ENCODE data around the gene GZMB. TPM values are rescaled to one million over a fixed set of nuclear protein-coding genes. Genes with fewer than 3 reads are reported as not detected.
"Not testable (repeated sequence)": the region's sequence is repeated elsewhere in the genome, so short reads cannot be mapped to it uniquely, and the experiment has no call there.

The GZMB gene
- total RNA-seq, 1 donor from 2014 or later, result 0.52 TPM

- Histone ChIP-seq H3K9me3 (ENCODE audit: control insufficient read depth in 3 of 3, low read length in 3 of 3) (no peaks in the 10 kb centered on the region), H3K4me3 (ENCODE audit: low read length in 3 of 3) (no peak overlapping the region), H3K27ac (ENCODE audit: low read depth, low read length) (no peak overlapping the region), H3K36me3 (ENCODE audit: control insufficient read depth in 3 of 3, insufficient read depth in 3 of 3, low read length in 3 of 3) (no peaks in the 10 kb centered on the region), H3K4me1 (ENCODE audit: control insufficient read depth in 3 of 3, insufficient read depth in 3 of 3, low read length in 3 of 3) (peaks cover 0 to 4% (median 0%) of the 10 kb centered on the region in 3 donors), H3K9ac (ENCODE audit: low read depth in 1 of 3, low read length in 3 of 3) (no peak overlapping the region), H3K27me3 (ENCODE audit: control insufficient read depth in 3 of 3, insufficient read depth in 3 of 3, low read length in 3 of 3) (no peaks in the 10 kb centered on the region)
These were observed 36.6 kb upstream of the GZMB start for GRCh38 chr14:24670594-24670993.

GRCh38 chr14:24669651-24670050 lies 35.7 kb upstream of the GZMB start:
- H3K36me3 ChIP-seq (ENCODE audit: control insufficient read depth in 3 of 3, insufficient read depth in 3 of 3, low read length in 3 of 3), result no peaks in the 10 kb centered on the region
- H3K9ac ChIP-seq (ENCODE audit: low read depth in 1 of 3, low read length in 3 of 3), result no peak overlapping the region
- no peak overlapping the region for H3K4me3 ChIP-seq (ENCODE audit: low read length in 3 of 3)
- no peak overlapping the region for H3K27ac ChIP-seq (ENCODE audit: low read depth, low read length)
- no peaks in the 10 kb centered on the region for H3K27me3 ChIP-seq (ENCODE audit: control insufficient read depth in 3 of 3, insufficient read depth in 3 of 3, low read length in 3 of 3)
- H3K9me3 ChIP-seq (ENCODE audit: control insufficient read depth in 3 of 3, low read length in 3 of 3), result no peaks in the 10 kb centered on the region
- H3K4me1 ChIP-seq (ENCODE audit: control insufficient read depth in 3 of 3, insufficient read depth in 3 of 3, low read length in 3 of 3), result peaks cover 0 to 4% (median 0%) of the 10 kb centered on the region in 3 donors

- Histone ChIP-seq H3K4me3 (ENCODE audit: low read length in 3 of 3) (no peak overlapping the region), H3K27me3 (ENCODE audit: control insufficient read depth in 3 of 3, insufficient read depth in 3 of 3, low read length in 3 of 3) (no peaks in the 10 kb centered on the region), H3K36me3 (ENCODE audit: control insufficient read depth in 3 of 3, insufficient read depth in 3 of 3, low read length in 3 of 3) (no peaks in the 10 kb centered on the region), H3K9ac (ENCODE audit: low read depth in 1 of 3, low read length in 3 of 3) (no peak overlapping the region), H3K27ac (ENCODE audit: low read depth, low read length) (no peak overlapping the region), H3K4me1 (ENCODE audit: control insufficient read depth in 3 of 3, insufficient read depth in 3 of 3, low read length in 3 of 3) (peaks cover 0 to 2% (median 0%) of the 10 kb centered on the region in 3 donors), H3K9me3 (ENCODE audit: control insufficient read depth in 3 of 3, low read length in 3 of 3) (no peaks in the 10 kb centered on the region)
These were observed 31.5 kb upstream of the GZMB start for GRCh38 chr14:24665440-24665991.

- Histone ChIP-seq H3K4me1 (ENCODE audit: control insufficient read depth in 3 of 3, insufficient read depth in 3 of 3, low read length in 3 of 3) (peaks cover 0 to 2% (median 0%) of the 10 kb centered on the region in 3 donors), H3K27ac (ENCODE audit: low read depth, low read length) (no peak overlapping the region), H3K4me3 (ENCODE audit: low read length in 3 of 3) (no peak overlapping the region), H3K9ac (ENCODE audit: low read depth in 1 of 3, low read length in 3 of 3) (no peak overlapping the region), H3K27me3 (ENCODE audit: control insufficient read depth in 3 of 3, insufficient read depth in 3 of 3, low read length in 3 of 3) (no peaks in the 10 kb centered on the region), H3K9me3 (ENCODE audit: control insufficient read depth in 3 of 3, low read length in 3 of 3) (no peaks in the 10 kb centered on the region), H3K36me3 (ENCODE audit: control insufficient read depth in 3 of 3, insufficient read depth in 3 of 3, low read length in 3 of 3) (no peaks in the 10 kb centered on the region)
These were observed 30.4 kb upstream of the GZMB start for GRCh38 chr14:24664366-24664765.

GRCh38 chr14:24662753-24663152 lies 28.8 kb upstream of the GZMB start:
- Histone ChIP-seq H3K4me1 (ENCODE audit: control insufficient read depth in 3 of 3, insufficient read depth in 3 of 3, low read length in 3 of 3) (peaks cover 0 to 2% (median 0%) of the 10 kb centered on the region in 3 donors), H3K27me3 (ENCODE audit: control insufficient read depth in 3 of 3, insufficient read depth in 3 of 3, low read length in 3 of 3) (no peaks in the 10 kb centered on the region), H3K9me3 (ENCODE audit: control insufficient read depth in 3 of 3, low read length in 3 of 3) (no peaks in the 10 kb centered on the region), H3K27ac (ENCODE audit: low read depth, low read length) (no peak overlapping the region), H3K9ac (ENCODE audit: low read depth in 1 of 3, low read length in 3 of 3) (no peak overlapping the region), H3K36me3 (ENCODE audit: control insufficient read depth in 3 of 3, insufficient read depth in 3 of 3, low read length in 3 of 3) (no peaks in the 10 kb centered on the region), H3K4me3 (ENCODE audit: low read length in 3 of 3) (no peak overlapping the region)

- no peaks in the 10 kb centered on the region for H3K9me3 ChIP-seq (ENCODE audit: control insufficient read depth in 3 of 3, low read length in 3 of 3)
- no peak overlapping the region for H3K4me3 ChIP-seq (ENCODE audit: low read length in 3 of 3)
- no peak overlapping the region for H3K27ac ChIP-seq (ENCODE audit: low read depth, low read length)
- H3K36me3 ChIP-seq (ENCODE audit: control insufficient read depth in 3 of 3, insufficient read depth in 3 of 3, low read length in 3 of 3), result no peaks in the 10 kb centered on the region
- peaks cover 0 to 2% (median 0%) of the 10 kb centered on the region in 3 donors for H3K4me1 ChIP-seq (ENCODE audit: control insufficient read depth in 3 of 3, insufficient read depth in 3 of 3, low read length in 3 of 3)
- no peak overlapping the region for H3K9ac ChIP-seq (ENCODE audit: low read depth in 1 of 3, low read length in 3 of 3)
- H3K27me3 ChIP-seq (ENCODE audit: control insufficient read depth in 3 of 3, insufficient read depth in 3 of 3, low read length in 3 of 3), result no peaks in the 10 kb centered on the region
These were observed 26.1 kb upstream of the GZMB start for GRCh38 chr14:24659916-24660570.

- not testable (repeated sequence) for H3K4me3 ChIP-seq (ENCODE audit: low read length in 3 of 3); H3K27ac ChIP-seq (ENCODE audit: low read depth, low read length); H3K36me3 ChIP-seq (ENCODE audit: control insufficient read depth in 3 of 3, insufficient read depth in 3 of 3, low read length in 3 of 3); H3K4me1 ChIP-seq (ENCODE audit: control insufficient read depth in 3 of 3, insufficient read depth in 3 of 3, low read length in 3 of 3); H3K27me3 ChIP-seq (ENCODE audit: control insufficient read depth in 3 of 3, insufficient read depth in 3 of 3, low read length in 3 of 3); H3K9me3 ChIP-seq (ENCODE audit: control insufficient read depth in 3 of 3, low read length in 3 of 3); H3K9ac ChIP-seq (ENCODE audit: low read depth in 1 of 3, low read length in 3 of 3)
These were observed 14.4 kb upstream of the GZMB start for GRCh38 chr14:24648361-24648760.

- Histone ChIP-seq H3K27me3 (ENCODE audit: control insufficient read depth in 3 of 3, insufficient read depth in 3 of 3, low read length in 3 of 3) (no peaks in the 10 kb centered on the region), H3K36me3 (ENCODE audit: control insufficient read depth in 3 of 3, insufficient read depth in 3 of 3, low read length in 3 of 3) (no peaks in the 10 kb centered on the region), H3K4me1 (ENCODE audit: control insufficient read depth in 3 of 3, insufficient read depth in 3 of 3, low read length in 3 of 3) (no peaks in the 10 kb centered on the region), H3K27ac (ENCODE audit: low read depth, low read length) (no peak overlapping the region), H3K9me3 (ENCODE audit: control insufficient read depth in 3 of 3, low read length in 3 of 3) (peaks cover 0 to 2% (median 0%) of the 10 kb centered on the region in 3 donors), H3K9ac (ENCODE audit: low read depth in 1 of 3, low read length in 3 of 3) (no peak overlapping the region), H3K4me3 (ENCODE audit: low read length in 3 of 3) (no peak overlapping the region)
These were observed 5.9 kb upstream of the GZMB start for GRCh38 chr14:24639905-24640304.

GRCh38 chr14:24639270-24639669 lies 5.3 kb upstream of the GZMB start:
- no peaks in the 10 kb centered on the region for H3K36me3 ChIP-seq (ENCODE audit: control insufficient read depth in 3 of 3, insufficient read depth in 3 of 3, low read length in 3 of 3)
- no peak overlapping the region for H3K4me3 ChIP-seq (ENCODE audit: low read length in 3 of 3)
- H3K27ac ChIP-seq (ENCODE audit: low read depth, low read length), result no peak overlapping the region
- no peak overlapping the region for H3K9ac ChIP-seq (ENCODE audit: low read depth in 1 of 3, low read length in 3 of 3)
- peaks cover 0 to 2% (median 0%) of the 10 kb centered on the region in 3 donors for H3K9me3 ChIP-seq (ENCODE audit: control insufficient read depth in 3 of 3, low read length in 3 of 3)
- H3K27me3 ChIP-seq (ENCODE audit: control insufficient read depth in 3 of 3, insufficient read depth in 3 of 3, low read length in 3 of 3), result no peaks in the 10 kb centered on the region
- H3K4me1 ChIP-seq (ENCODE audit: control insufficient read depth in 3 of 3, insufficient read depth in 3 of 3, low read length in 3 of 3), result no peaks in the 10 kb centered on the region

- Histone ChIP-seq H3K9me3 (ENCODE audit: control insufficient read depth in 3 of 3, low read length in 3 of 3) (peaks cover 0 to 5% (median 0%) of the 10 kb centered on the region in 3 donors), H3K4me1 (ENCODE audit: control insufficient read depth in 3 of 3, insufficient read depth in 3 of 3, low read length in 3 of 3) (no peaks in the 10 kb centered on the region), H3K27me3 (ENCODE audit: control insufficient read depth in 3 of 3, insufficient read depth in 3 of 3, low read length in 3 of 3) (no peaks in the 10 kb centered on the region), H3K4me3 (ENCODE audit: low read length in 3 of 3) (no peak overlapping the region), H3K27ac (ENCODE audit: low read depth, low read length) (no peak overlapping the region), H3K36me3 (ENCODE audit: control insufficient read depth in 3 of 3, insufficient read depth in 3 of 3, low read length in 3 of 3) (no peaks in the 10 kb centered on the region), H3K9ac (ENCODE audit: low read depth in 1 of 3, low read length in 3 of 3) (no peak overlapping the region)
These were observed 637 bp downstream of the GZMB start for GRCh38 chr14:24633353-24633752.

All from skeletal muscle tissue (tissue), 4 donors.